ENCODE results near the gene UPK1A. TPM values are rescaled to one million over a fixed set of nuclear protein-coding genes. Genes with fewer than 3 reads are reported as not detected.

UPK1A gene
- total RNA-seq (2021) = not detected in 2 replicates
- Bru-seq, nascent RNA = percentile 16 among the genes with signal in this experiment
- BruChase-seq, experiment 1, labeled RNA remaining after a 2-hour chase = percentile 23 among the genes with signal in this experiment
- percentile 27 among the genes with signal in this experiment for BruChase-seq, experiment 2, labeled RNA remaining after a 6-hour chase
- long read RNA-seq = 0 reads

GRCh38 chr19:35666251-35666913, at the start of gene UPK1A:
Gene UPK1A (plus strand): TSS chr19:35666517. CDS start chr19:35666813, 296 bp downstream.
- no peaks in the 10 kb centered on the region for H3K4me1 ChIP-seq (ENCODE audit: insufficient read depth, low read length, poor library complexity, severe bottlenecking)
- H3K27me3 ChIP-seq (replicated peaks; ENCODE audit: insufficient read depth, low read depth, low read length, poor library complexity) = peaks cover 11% of the 10 kb centered on the region
- ChIA-PET POLR2A (ENCODE audit: low non-redundant PET) (no interaction called here), CTCF (no interaction called here)
- H3K27ac ChIP-seq (ENCODE audit: low read depth, low read length, poor library complexity, severe bottlenecking) = no peak within 1 kb of the TSS
- no peaks in the 10 kb centered on the region for H3K36me3 ChIP-seq (ENCODE audit: insufficient read depth, low read length, poor library complexity, severe bottlenecking)
- H3K4me3 ChIP-seq (ENCODE audit: low read depth, low read length, poor library complexity, severe bottlenecking) = no peak within 1 kb of the TSS
- intact Hi-C loops (cut with micrococcal nuclease; ENCODE audit: unreplicated experiment) = no loop called here
- BruUV-seq (replicated peaks) = no TSS peak
- no peak for DNase-seq (ENCODE audit: low spot score)
- no peak for TF ChIP-seq EZH2 (IDR thresholded peaks at IDR 0.05; ENCODE audit: borderline replicate concordance, low read depth, low read length, poor library complexity, severe bottlenecking)
- H3K9me3 ChIP-seq (ENCODE audit: low read depth, low read length, poor library complexity, severe bottlenecking) = no peaks in the 10 kb centered on the region

GRCh38 chr19:35618857-35619256, 47.5 kb upstream of the UPK1A start:
- ChIA-PET POLR2A (ENCODE audit: low non-redundant PET) (no interaction called here), CTCF (no interaction called here)
- BruUV-seq (replicated peaks) = no TSS peak

GRCh38 chr19:35619290-35619923, 46.9 kb upstream of the UPK1A start:
- H3K9me3 ChIP-seq (ENCODE audit: low read depth, low read length, poor library complexity, severe bottlenecking) = no peaks in the 10 kb centered on the region
- H3K27ac ChIP-seq (ENCODE audit: low read depth, low read length, poor library complexity, severe bottlenecking) = no peak overlapping the region
- H3K4me3 ChIP-seq (ENCODE audit: low read depth, low read length, poor library complexity, severe bottlenecking) = no peak overlapping the region
- H3K36me3 ChIP-seq (ENCODE audit: insufficient read depth, low read length, poor library complexity, severe bottlenecking) = no peaks in the 10 kb centered on the region
- no TSS peak for BruUV-seq (replicated peaks)
- H3K27me3 ChIP-seq (replicated peaks; ENCODE audit: insufficient read depth, low read depth, low read length, poor library complexity) = no peaks in the 10 kb centered on the region
- no peak for DNase-seq (ENCODE audit: low spot score)
- intact Hi-C loops (cut with micrococcal nuclease; ENCODE audit: unreplicated experiment) = no loop called here
- TF ChIP-seq EZH2 (IDR thresholded peaks at IDR 0.05; ENCODE audit: borderline replicate concordance, low read depth, low read length, poor library complexity, severe bottlenecking) = no peak
- no peak for TF ChIP-seq CTCF (conservative IDR thresholded peaks at IDR 0.05; ENCODE audit: low read depth, low read length)
- POLR2A ChIA-PET (ENCODE audit: low non-redundant PET) = no interaction called here
- no peaks in the 10 kb centered on the region for H3K4me1 ChIP-seq (ENCODE audit: insufficient read depth, low read length, poor library complexity, severe bottlenecking)
- CTCF ChIA-PET = no interaction called here

More at GRCh38 chr19:35618857-35619256, 47.5 kb upstream of the UPK1A start:
- no peaks in the 10 kb centered on the region for H3K27me3 ChIP-seq (replicated peaks; ENCODE audit: insufficient read depth, low read depth, low read length, poor library complexity)
- TF ChIP-seq EZH2 (IDR thresholded peaks at IDR 0.05; ENCODE audit: borderline replicate concordance, low read depth, low read length, poor library complexity, severe bottlenecking) (no peak), CTCF (conservative IDR thresholded peaks at IDR 0.05; ENCODE audit: low read depth, low read length) (no peak)
- no peak overlapping the region for H3K4me3 ChIP-seq (ENCODE audit: low read depth, low read length, poor library complexity, severe bottlenecking)
- intact Hi-C loops (cut with micrococcal nuclease; ENCODE audit: unreplicated experiment) = no loop called here
- no peak overlapping the region for H3K27ac ChIP-seq (ENCODE audit: low read depth, low read length, poor library complexity, severe bottlenecking)
- DNase-seq (ENCODE audit: low spot score) = no peak
- H3K9me3 ChIP-seq (ENCODE audit: low read depth, low read length, poor library complexity, severe bottlenecking) = no peaks in the 10 kb centered on the region
- no peaks in the 10 kb centered on the region for H3K4me1 ChIP-seq (ENCODE audit: insufficient read depth, low read length, poor library complexity, severe bottlenecking)
- no peaks in the 10 kb centered on the region for H3K36me3 ChIP-seq (ENCODE audit: insufficient read depth, low read length, poor library complexity, severe bottlenecking)
